Measurements from ENCODE around the gene IFITM1.
"Not testable (repeated sequence)": the region's sequence is repeated elsewhere in the genome, so short reads cannot be mapped to it uniquely, and the experiment has no call there.

IFITM1 gene

DNA sequence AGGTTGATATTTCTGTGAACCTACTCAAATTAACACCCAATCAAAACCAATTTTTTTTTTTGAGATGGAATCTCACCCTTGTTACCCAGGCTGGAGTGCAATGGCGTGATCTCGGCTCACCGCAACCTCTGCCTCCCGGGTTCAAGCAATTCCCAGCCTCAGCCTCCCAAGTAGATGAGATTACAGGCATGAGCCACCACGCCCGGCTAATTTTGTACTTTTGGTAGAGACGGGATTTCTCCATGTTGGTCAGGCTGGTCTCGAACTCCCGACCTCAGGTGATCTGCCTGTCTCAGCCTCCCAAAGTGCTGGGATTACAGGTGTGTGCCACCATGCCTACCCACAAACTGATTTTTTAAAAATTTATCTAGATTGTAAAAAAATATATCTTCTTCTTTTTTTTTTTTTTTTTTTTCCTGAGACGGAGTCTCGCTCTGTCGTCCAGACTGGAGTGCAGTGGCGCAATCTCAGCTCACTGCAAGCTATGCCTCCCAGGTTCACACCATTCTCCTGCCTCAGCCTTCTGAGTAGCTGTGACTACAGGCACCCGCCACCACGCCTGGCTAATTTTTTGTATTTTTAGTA, 14.8 kb downstream of the IFITM1 start:
- Mint-ChIP-seq H3K27ac (peak overlapping the region; percentile 42), H3K4me1 (peaks cover 29% of the 10 kb centered on the region)
- H3K4me3 Mint-ChIP-seq; H3K27me3 Mint-ChIP-seq; H3K36me3 Mint-ChIP-seq; ATAC-seq (ENCODE audit: low read depth); H3K9me3 Mint-ChIP-seq; DNase-seq (ENCODE audit: low spot score in 2 of 2): not testable (repeated sequence)

DNA sequence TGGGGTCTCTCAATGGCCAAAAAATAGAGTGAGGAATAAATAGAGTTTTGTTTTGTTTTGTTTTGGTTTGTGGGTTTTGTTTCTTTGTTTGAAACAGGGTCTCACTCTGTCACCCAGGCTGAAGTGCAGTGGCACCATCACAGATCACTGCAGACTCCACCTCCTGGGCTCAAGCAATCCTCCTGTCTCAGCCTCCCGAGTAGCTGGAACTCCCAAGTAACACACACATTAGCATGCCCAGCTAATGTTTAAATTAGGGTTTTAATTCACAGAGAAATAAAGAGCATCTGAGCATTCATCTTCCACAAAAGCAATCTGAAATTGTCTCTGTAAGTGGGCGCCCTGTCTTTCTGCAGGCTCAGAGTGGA, 16.0 kb downstream of the IFITM1 start:
- Mint-ChIP-seq H3K36me3 (no peaks in the 10 kb centered on the region), H3K9me3 (no peaks in the 10 kb centered on the region), H3K27ac (peak overlapping the region; percentile 42), H3K4me1 (peaks cover 29% of the 10 kb centered on the region), H3K27me3 (no peaks in the 10 kb centered on the region), H3K4me3 (no peak overlapping the region)
- ATAC-seq (ENCODE audit: low read depth) (no peak), DNase-seq (ENCODE audit: low spot score in 2 of 2) (no peak)

DNA sequence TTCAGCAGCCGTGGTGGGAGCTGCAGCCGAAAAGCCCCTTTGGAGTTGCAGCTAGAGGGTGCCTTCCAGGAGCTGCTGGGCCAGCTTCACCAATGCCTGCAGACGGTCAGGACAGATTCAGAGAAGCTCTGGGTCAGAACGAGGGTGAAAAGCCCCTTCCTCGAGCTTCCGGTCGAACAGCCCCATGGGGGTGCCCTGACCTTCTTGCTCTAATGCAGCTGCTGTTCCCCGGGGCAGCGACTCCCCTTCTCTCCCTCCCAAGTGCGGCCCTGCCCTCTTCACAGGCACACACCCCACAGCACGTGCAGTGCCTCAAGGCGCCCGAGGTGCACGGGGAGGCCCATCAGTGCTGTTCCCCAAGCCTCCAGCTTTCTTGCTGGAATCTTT, 16.5 kb downstream of the IFITM1 start:
- Mint-ChIP-seq H3K36me3 (no peaks in the 10 kb centered on the region), H3K4me1 (peaks cover 29% of the 10 kb centered on the region), H3K4me3 (no peak overlapping the region), H3K9me3 (no peaks in the 10 kb centered on the region), H3K27me3 (no peaks in the 10 kb centered on the region), H3K27ac (no peak overlapping the region)
- ATAC-seq (ENCODE audit: low read depth) (no peak), DNase-seq (ENCODE audit: low spot score in 2 of 2) (no peak)

DNA sequence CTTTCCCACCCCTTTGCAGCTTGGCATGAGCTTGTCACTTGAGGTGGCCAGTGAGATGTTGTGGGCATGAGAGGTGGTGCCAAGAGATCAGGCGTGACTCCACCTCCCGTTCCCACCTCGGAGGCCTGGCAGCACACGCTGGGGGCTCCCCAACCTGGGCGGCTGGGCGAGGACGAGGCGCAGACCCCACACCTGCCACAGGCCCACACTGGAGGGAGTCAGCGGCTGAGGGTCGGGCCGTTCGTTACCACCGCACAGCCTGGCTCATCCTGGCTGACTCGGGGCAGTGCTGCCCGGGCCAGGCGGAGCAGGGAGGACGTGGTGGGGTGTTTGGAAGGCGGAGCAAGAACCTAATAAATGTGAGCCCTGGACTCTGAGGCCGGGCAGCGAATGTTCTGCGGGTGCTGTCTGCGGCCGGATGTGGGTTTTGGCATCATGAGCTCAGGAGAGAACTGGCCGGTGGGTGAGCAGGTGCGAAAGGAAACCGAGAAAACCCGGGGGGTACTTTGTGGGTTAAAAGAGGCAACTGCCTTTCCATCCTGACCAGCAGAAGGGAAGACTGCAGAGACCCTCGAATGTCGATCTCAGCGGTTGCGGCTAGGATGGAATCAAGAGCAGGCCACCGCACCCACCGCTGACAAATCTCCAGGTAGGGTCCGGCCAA, 17.0 kb downstream of the IFITM1 start:
- Mint-ChIP-seq H3K4me3 (peak overlapping the region; percentile 52), H3K27ac (no peak overlapping the region), H3K36me3 (no peaks in the 10 kb centered on the region), H3K4me1 (peaks cover 29% of the 10 kb centered on the region), H3K27me3 (no peaks in the 10 kb centered on the region), H3K9me3 (no peaks in the 10 kb centered on the region)
- ATAC-seq (ENCODE audit: low read depth): no peak
- no peak for DNase-seq (ENCODE audit: low spot score in 2 of 2)

DNA sequence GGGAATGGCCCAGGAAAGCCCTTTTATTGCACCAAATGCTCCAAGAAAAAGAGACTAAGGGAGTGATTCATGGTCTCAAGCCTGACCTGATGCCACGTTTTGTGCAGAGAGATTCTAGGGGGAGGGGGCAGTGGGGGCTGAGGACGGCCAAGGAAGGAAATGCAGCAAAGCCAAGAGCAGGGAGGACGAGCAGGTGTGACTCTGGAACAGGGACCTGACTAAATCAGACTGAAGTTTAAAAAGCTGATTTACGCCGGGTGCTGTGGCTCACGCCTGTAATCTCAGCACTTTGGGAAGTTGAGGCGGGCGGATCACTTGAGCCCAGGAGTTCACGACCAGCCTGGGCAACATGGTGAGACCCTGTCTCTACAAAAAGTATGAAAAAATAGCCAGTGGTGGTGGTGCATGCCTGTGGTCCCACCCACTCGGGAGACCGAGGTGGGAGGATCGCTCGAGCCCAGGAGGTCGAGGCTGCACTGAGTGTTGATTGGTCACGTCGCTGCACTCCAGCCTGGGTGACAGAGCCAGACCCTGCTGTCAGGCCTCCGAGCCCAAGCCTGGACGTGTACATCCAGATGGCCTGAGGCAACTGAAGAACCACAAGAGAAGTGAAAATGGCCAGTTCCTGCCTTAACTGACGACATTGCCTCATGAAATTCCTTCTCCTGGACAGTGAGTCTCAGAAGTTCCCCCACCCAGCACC, 17.7 kb downstream of the IFITM1 start:
- H3K4me1 Mint-ChIP-seq: peaks cover 24% of the 10 kb centered on the region
- no peaks in the 10 kb centered on the region for H3K9me3 Mint-ChIP-seq
- no peaks in the 10 kb centered on the region for H3K36me3 Mint-ChIP-seq
- ATAC-seq (ENCODE audit: low read depth): no peak
- DNase-seq (ENCODE audit: low spot score in 2 of 2): no peak
- no peak overlapping the region for H3K4me3 Mint-ChIP-seq
- H3K27ac Mint-ChIP-seq: no peak overlapping the region
- H3K27me3 Mint-ChIP-seq: no peaks in the 10 kb centered on the region

DNA sequence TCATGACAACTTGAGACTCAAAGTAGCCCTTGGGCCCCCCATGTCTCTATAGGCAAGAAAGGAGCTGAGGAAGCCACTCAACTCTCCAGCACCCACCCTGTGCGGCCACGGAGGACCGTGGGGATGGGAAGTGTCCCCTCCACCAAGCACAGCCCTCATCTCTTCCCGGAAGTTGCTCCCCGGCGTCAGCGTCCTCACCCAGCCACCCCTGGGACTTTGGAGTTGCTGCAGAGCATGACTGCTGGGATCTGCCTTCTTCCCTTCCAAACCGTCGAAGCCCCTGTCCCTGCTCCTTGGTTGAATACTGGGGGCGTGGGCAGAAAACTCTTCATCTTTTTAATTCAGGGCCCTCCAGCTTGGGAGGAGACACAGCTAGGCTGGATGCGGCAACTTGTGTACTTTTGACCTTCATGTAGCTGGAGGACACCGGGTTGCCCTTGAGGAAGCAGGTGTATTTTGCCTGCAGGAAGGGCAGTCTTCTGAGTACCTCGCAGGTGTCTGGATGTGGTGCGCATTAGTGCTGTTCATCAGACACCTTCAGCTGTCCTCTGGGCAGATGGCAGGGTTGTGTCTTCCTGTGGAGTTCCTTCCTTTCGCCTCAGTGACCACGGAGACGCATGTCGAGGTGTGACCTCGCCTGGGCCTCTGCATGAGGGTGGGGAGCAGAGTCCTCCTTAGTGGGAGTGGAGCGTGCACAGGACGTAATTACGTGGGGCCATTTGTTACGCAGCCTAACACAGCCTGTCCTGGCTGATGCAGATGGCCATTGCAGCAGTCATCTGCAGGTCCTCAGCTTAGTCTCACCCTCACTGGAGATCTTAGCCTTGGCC, 19.0 kb downstream of the IFITM1 start:
- DNase-seq (ENCODE audit: low spot score in 2 of 2): no peak
- no peak overlapping the region for H3K27ac Mint-ChIP-seq
- H3K9me3 Mint-ChIP-seq: no peaks in the 10 kb centered on the region
- H3K36me3 Mint-ChIP-seq: no peaks in the 10 kb centered on the region
- no peaks in the 10 kb centered on the region for H3K27me3 Mint-ChIP-seq
- H3K4me3 Mint-ChIP-seq: no peak overlapping the region
- ATAC-seq (ENCODE audit: low read depth): no peak
- H3K4me1 Mint-ChIP-seq: peaks cover 22% of the 10 kb centered on the region

DNA sequence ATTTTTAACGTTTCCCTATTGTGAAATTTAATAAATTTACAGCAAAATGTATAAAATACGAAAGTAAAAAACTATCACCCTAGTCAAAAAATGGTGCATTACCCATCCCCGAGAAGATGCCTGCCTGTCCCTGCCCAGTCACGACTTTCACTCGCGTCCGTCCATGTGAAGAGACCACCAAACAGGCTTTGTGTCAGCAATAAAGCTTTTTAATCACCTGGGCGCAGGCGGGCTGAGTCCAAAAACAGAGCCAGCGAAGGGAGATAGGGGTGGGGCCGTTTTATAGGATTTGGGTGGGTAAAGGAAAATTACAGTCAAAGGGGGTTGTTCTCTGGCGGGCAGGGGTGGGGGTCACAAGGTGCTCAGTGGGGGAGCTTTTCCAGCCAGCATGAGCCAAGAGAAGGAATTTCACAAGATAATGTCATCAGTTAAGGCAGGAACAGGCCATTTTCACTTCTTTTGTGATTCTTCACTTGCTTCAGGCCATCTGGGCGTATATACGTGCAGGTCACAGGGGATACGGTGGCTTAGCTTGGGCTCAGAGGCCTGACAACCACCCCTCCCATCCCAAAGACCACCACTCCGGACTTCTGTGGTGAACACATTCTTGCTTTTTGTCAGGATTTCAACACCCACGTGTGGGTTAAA, 19.9 kb downstream of the IFITM1 start:
- peaks cover 22% of the 10 kb centered on the region for H3K4me1 Mint-ChIP-seq
- H3K4me3 Mint-ChIP-seq; ATAC-seq (ENCODE audit: low read depth); DNase-seq (ENCODE audit: low spot score in 2 of 2); H3K27ac Mint-ChIP-seq; H3K9me3 Mint-ChIP-seq; H3K36me3 Mint-ChIP-seq; H3K27me3 Mint-ChIP-seq: not testable (repeated sequence)

DNA sequence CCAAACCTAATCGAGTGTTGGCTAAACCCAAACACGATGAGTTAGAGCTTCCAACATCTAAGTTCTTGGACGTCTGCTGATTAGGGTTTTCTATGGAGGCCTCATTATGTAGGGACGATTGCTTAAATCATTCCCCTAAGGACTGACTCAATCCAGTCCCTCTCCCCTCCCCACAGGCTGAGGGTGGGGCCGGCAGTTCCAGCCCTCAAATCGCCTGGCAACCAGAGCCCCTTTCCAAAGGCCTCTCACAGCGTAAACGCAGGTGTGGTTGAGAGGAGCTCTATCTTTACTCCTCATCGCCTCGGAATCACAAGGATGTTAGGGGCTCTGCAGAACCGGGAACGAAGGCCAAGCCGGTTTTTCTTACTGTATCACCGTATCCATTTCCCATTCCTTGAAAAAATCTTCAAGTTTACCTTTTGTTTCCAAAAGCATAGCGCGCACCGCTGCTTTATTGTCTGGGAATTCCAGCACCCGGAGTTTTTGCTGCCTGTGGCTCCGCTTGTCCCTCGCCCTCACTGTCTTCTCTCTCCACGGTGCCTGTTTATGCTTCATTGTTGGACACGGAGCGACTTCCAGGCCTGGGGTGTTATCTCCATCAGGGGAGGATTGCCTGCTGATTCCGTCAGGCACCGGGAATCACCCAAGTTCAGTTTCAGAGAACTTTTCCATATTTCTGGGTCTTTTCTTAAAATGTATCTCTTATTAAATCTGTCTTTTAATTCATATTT, 20.6 kb downstream of the IFITM1 start:
- no peak for DNase-seq (ENCODE audit: low spot score in 2 of 2)
- Mint-ChIP-seq H3K36me3 (no peaks in the 10 kb centered on the region), H3K27me3 (no peaks in the 10 kb centered on the region), H3K9me3 (no peaks in the 10 kb centered on the region), H3K4me1 (peaks cover 16% of the 10 kb centered on the region), H3K4me3 (no peak overlapping the region), H3K27ac (no peak overlapping the region)
- ATAC-seq (ENCODE audit: low read depth): no peak

DNA sequence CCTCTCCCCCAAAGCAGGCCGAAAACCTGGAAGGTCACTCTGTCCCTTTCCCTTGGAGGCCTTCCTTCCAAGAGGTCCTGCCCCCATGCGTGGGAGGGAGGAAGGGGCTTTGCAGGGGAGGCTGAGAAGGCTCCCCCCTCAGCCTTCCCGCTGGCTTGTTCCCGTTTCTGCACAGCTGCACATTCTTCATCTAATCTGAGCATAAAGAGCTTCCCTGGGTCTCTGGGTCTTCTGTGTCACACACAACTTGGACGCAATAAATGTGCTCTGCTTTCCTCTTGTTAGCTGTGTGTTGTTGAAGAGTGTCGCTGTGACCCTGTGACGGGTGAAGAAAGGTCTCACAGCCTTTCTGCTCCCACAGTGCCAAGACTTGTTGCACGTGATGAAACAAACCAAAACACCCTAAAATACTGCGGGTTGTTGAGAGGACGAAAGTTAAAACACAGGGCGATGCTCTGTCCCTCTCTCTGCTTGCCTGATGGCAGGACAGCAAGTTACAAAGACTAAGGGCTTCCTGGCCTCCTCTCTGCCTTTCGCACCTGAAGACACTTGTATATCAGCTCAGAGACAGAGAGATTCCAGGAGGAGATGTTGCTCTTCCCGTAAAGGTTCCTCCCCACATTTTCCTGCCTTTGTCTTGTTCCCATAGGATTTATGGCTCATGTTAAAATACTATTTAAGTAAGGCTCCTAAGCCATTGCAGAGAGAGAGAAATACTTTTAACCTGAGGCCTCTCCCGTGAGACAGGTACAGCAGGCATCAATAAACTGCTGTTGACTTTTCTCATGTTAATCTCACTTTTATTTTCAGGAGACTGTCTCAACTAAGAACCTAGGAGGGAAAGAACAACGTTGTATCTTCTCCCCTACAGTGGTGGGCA, 22.2 kb downstream of the IFITM1 start:
- H3K36me3 Mint-ChIP-seq: no peaks in the 10 kb centered on the region
- no peak overlapping the region for H3K27ac Mint-ChIP-seq
- H3K4me3 Mint-ChIP-seq: no peak overlapping the region
- ATAC-seq (ENCODE audit: low read depth): no peak
- no peak for DNase-seq (ENCODE audit: low spot score in 2 of 2)
- H3K4me1 Mint-ChIP-seq: peaks cover 14% of the 10 kb centered on the region
- H3K27me3 Mint-ChIP-seq: no peaks in the 10 kb centered on the region
- peaks cover 5% of the 10 kb centered on the region for H3K9me3 Mint-ChIP-seq

DNA sequence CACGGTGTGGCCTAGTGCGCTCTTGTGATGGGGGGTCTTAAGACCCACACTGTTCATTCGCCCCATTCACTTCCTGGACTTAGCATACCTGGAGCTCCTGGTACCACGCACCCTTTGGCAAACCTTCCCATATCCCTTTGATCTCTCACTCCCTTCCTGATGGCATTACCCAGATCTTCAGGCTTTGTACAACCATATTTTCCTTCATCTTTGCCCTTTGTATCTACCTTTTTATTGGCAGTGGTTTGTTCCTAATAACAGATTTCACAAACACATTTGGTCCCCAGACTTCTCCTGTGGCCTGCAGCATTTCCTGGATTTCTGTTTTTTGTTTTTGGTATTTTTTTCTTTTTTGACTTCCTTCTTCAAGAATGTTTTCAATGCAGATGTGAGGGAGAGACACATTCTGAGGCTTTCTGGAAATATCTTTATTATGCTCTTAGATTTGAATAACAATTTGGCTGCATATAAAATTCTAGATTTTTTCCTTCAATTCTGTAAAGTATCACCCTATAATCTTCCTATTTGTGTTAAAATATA, 22.9 kb downstream of the IFITM1 start:
- ATAC-seq (ENCODE audit: low read depth) (no peak), DNase-seq (ENCODE audit: low spot score in 2 of 2) (no peak)
- Mint-ChIP-seq H3K9me3 (peaks cover 5% of the 10 kb centered on the region), H3K4me1 (peaks cover 17% of the 10 kb centered on the region), H3K4me3 (no peak overlapping the region), H3K36me3 (no peaks in the 10 kb centered on the region), H3K27ac (no peak overlapping the region), H3K27me3 (no peaks in the 10 kb centered on the region)

DNA sequence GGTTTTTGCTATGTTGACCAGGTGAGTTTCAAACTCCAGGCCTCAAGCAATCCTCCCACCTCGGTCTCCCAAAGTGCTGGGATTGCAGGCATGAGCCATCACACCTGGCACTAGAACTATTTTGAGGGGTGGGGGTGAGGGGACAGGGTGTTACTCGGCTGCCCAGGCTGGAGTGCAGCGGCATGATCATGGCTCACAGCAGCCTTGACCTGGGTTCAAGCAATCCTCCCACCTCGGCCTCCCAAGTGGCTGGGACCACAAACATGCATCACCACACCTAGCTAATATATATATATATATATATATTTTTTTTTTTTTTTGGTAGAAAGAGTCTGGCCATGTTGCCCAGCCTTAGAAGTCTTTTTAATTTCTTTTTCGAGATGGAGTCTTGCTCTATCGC, 23.9 kb downstream of the IFITM1 start:
- Mint-ChIP-seq H3K27ac (no peak overlapping the region), H3K27me3 (no peaks in the 10 kb centered on the region), H3K4me1 (peaks cover 19% of the 10 kb centered on the region), H3K36me3 (no peaks in the 10 kb centered on the region), H3K4me3 (no peak overlapping the region), H3K9me3 (peaks cover 5% of the 10 kb centered on the region)
- ATAC-seq (ENCODE audit: low read depth): no peak
- no peak for DNase-seq (ENCODE audit: low spot score in 2 of 2)

DNA sequence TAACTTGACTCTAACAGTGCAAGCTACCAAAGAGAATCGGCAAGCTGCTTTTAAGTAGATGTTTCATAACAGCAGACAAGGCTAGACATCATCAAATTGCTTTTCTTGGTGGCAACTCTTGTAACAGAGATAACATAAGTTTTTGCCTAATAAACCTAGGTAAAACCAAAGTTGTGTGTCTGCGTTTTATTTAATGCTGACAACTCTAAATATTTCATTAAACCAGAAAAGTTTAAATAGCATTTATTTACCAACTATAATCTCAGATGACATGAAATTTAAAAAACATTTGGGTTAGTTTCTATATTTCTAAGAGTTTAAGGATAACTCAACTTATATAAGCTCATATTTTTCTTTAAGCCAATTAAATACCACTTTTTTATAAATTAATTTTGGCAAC, 26.1 kb downstream of the IFITM1 start:
- H3K27ac Mint-ChIP-seq: no peak overlapping the region
- H3K4me3 Mint-ChIP-seq: no peak overlapping the region
- ATAC-seq (ENCODE audit: low read depth) (no peak), DNase-seq (ENCODE audit: low spot score in 2 of 2) (no peak)
- H3K36me3 Mint-ChIP-seq: no peaks in the 10 kb centered on the region
- H3K4me1 Mint-ChIP-seq: peaks cover 19% of the 10 kb centered on the region
- no peaks in the 10 kb centered on the region for H3K27me3 Mint-ChIP-seq
- H3K9me3 Mint-ChIP-seq: peaks cover 5% of the 10 kb centered on the region

All from memory B cell (primary cell).